Right lobe of liver (tissue), 6 donors: ENCODE data around the gene FLNA. TPM values are rescaled to one million over a fixed set of nuclear protein-coding genes. Genes with fewer than 3 reads are reported as not detected.

Source experiments
- ATAC-seq, 4 donors: fragments of 200-7000 bp; cut with Tn5 transposase; one replicate each; pipeline ENCODE4 v1.9.1; 2020; ENCODE audit warnings: mild to moderate bottlenecking in 4 of 4, moderate library complexity in 4 of 4
- DNase-seq, 3 donors: peaks; one replicate each; pipeline ENCODE4 v3.0.0-alpha.2; 2020
- H3K27ac ChIP-seq, 3 donors: fragments of 200-600 bp; one replicate each; pipeline ENCODE4 v1.8.0; 2022
- H3K27me3 ChIP-seq, 2 donors: fragments of 200-600 bp; one replicate each; pipeline ENCODE4 v1.8.0; 2022
- H3K36me3 ChIP-seq, 4 donors: fragments of 200-600 bp; sonication (generic) in 1 of 4; one replicate each; pipeline versions ENCODE4 v1.5.1 to v1.8.0; 2017 to 2022; ENCODE audit warnings: control low read depth in 1 of 4
- H3K4me1 ChIP-seq, 4 donors: fragments of 200-600 bp; sonication (generic) in 1 of 4; one replicate each; pipeline versions ENCODE4 v1.5.1 to v1.8.0; 2017 to 2022; ENCODE audit warnings: control low read depth in 1 of 4
- H3K4me3 ChIP-seq, 3 donors: fragments of 200-600 bp; one replicate each; pipeline ENCODE4 v1.8.0; 2022
- H3K9me3 ChIP-seq, 4 donors: fragments of 200-600 bp; sonication (generic) in 1 of 4; one replicate each; pipeline versions ENCODE4 v1.5.1 to v1.8.0; 2017 to 2022; ENCODE audit warnings: control low read depth in 1 of 4
- CTCF ChIP-seq, 4 donors: fragments of 200-600 bp in 3 of 4; fragments of 450-650 bp in 1 of 4; IDR thresholded peaks; one replicate each; pipeline versions ENCODE4 v1.5.1 to v1.8.0; 2016 to 2022; ENCODE audit warnings: antibody characterized with exemption in 4 of 4, mild to moderate bottlenecking in 2 of 4
- POLR2A ChIP-seq: fragments of 450-650 bp; IDR thresholded peaks from one replicate; pipeline ENCODE4 v1.6.1; 2017; ENCODE audit warnings: antibody characterized with exemption, mild to moderate bottlenecking
- WGBS: methylation state at CpG from one replicate; pipeline ENCODE4 v1.1.6; 2018; ENCODE audit warnings: low coverage, low lambda C conversion rate; ENCODE audit not compliant: insufficient coverage; ENCODE audit errors: missing lambda C conversion rate; 5-methylcytosine and 5-hydroxymethylcytosine counted together
- intact Hi-C, 2 donors: fragments of 100-400 bp; cut with DNase I; formaldehyde crosslinking; loops; one replicate each; pipeline versions ENCODE4 v1.11.2 to v1.14.1; 2022
- total RNA-seq, 6 experiments: library from RNA; depleted of rRNA in 2 of 6; stranded (reverse); fragments of >200 nt in 2 of 6; fragmentation: NEBNext Ultra II Directional in 3 of 6; extraction: Animal tissue kit (Norgen Biotek cat#: 25700) in 3 of 6; gene quantifications; one replicate each; pipeline versions ENCODE4 v1.1.0 to v1.2.4, GENCODE V29; 2016 to 2023
- donor health status: DM: no; HTN: yes; CAD: no.
- donor health status: DM: no; HTN: no; CAD: no.
- donor health status: DM: no; HTN: no; CAD: no.
- donor health status: DM: no; HTN: yes; CAD: no.
- donor health status: DM: no; HTN: yes; CAD: no.

The FLNA gene
- total RNA-seq, 6 experiments from 2014 or later, result 46.8 to 124 (median 82.6) TPM

GRCh38 chrX:154403858-154404257 lies 29.4 kb upstream of the FLNA start:
- peaks cover 0 to 18% (median 4%) of the 10 kb centered on the region in 4 donors for H3K36me3 ChIP-seq
- no peak overlapping the region for H3K27ac ChIP-seq
- H3K27me3 ChIP-seq, result no peaks in the 10 kb centered on the region
- peaks cover 0 to 25% (median 6%) of the 10 kb centered on the region in 4 donors for H3K4me1 ChIP-seq
- intact Hi-C loops, result loop anchor here in 1 of 2 donors (5.0 kb wide), 1 partner anchor 128 kb away; no protein-coding TSS in a partner anchor
- TF ChIP-seq POLR2A, result no peak
- TF ChIP-seq CTCF (IDR thresholded peaks at IDR 0.05), result no peak
- WGBS, result 69% methylated on average over 4 of the region's 4 CpGs
- H3K9me3 ChIP-seq, result no peaks in the 10 kb centered on the region
- no peak for DNase-seq
- H3K4me3 ChIP-seq, result no peak overlapping the region
- ATAC-seq, result no peak

- intact Hi-C loops, result loop anchor here in 1 of 2 donors (5.0 kb wide), 1 partner anchor 129 kb away; no protein-coding TSS in a partner anchor
- no peak for DNase-seq
Observed at GRCh38 chrX:154403192-154403591, 28.8 kb upstream of the FLNA start.

GRCh38 chrX:154402622-154403127 lies 28.2 kb upstream of the FLNA start:
- ATAC-seq (no peak), DNase-seq (no peak)
- H3K4me3 ChIP-seq, result no peak overlapping the region
- WGBS, result 46% methylated on average over 3 of the region's 19 CpGs
- H3K27ac ChIP-seq, result no peak overlapping the region
- intact Hi-C loops, result loop anchor here in 1 of 2 donors (5.0 kb wide), 1 partner anchor 130 kb away; no protein-coding TSS in a partner anchor
- H3K36me3 ChIP-seq, result peaks cover 0 to 18% (median 4%) of the 10 kb centered on the region in 4 donors
- H3K27me3 ChIP-seq, result no peaks in the 10 kb centered on the region
- H3K4me1 ChIP-seq, result peaks cover 0 to 25% (median 6%) of the 10 kb centered on the region in 4 donors
- TF ChIP-seq POLR2A (no peak), CTCF (IDR thresholded peaks at IDR 0.05) (no peak)
- H3K9me3 ChIP-seq, result no peaks in the 10 kb centered on the region

More at GRCh38 chrX:154403192-154403591, 28.8 kb upstream of the FLNA start:
- no peaks in the 10 kb centered on the region for H3K9me3 ChIP-seq
- no peak for ATAC-seq
- no peak overlapping the region for H3K27ac ChIP-seq
- 100% methylated on average over 2 of the region's 10 CpGs for WGBS
- H3K4me1 ChIP-seq, result peaks cover 0 to 25% (median 6%) of the 10 kb centered on the region in 4 donors
- H3K36me3 ChIP-seq, result peaks cover 0 to 18% (median 4%) of the 10 kb centered on the region in 4 donors
- H3K27me3 ChIP-seq, result no peaks in the 10 kb centered on the region
- no peak overlapping the region for H3K4me3 ChIP-seq
- no peak for TF ChIP-seq CTCF (IDR thresholded peaks at IDR 0.05)
- TF ChIP-seq POLR2A, result no peak

GRCh38 chrX:154401918-154402621 lies 27.6 kb upstream of the FLNA start:
- WGBS, result 33% methylated on average over 2 of the region's 6 CpGs
- no peak overlapping the region for H3K27ac ChIP-seq
- DNase-seq, result no peak

More at GRCh38 chrX:154401918-154402621, 27.6 kb upstream of the FLNA start:
- Histone ChIP-seq H3K4me1 (peaks cover 0 to 25% (median 6%) of the 10 kb centered on the region in 4 donors), H3K36me3 (peaks cover 0 to 18% (median 4%) of the 10 kb centered on the region in 4 donors), H3K27me3 (no peaks in the 10 kb centered on the region), H3K4me3 (no peak overlapping the region), H3K9me3 (no peaks in the 10 kb centered on the region)
- intact Hi-C loops, result loop anchor here in 1 of 2 donors (5.0 kb wide), 1 partner anchor 130 kb away; no protein-coding TSS in a partner anchor
- ATAC-seq, result no peak
- no peak for TF ChIP-seq CTCF (IDR thresholded peaks at IDR 0.05)
- TF ChIP-seq POLR2A, result no peak
